Glomerular endothelial cell (primary cell): Measurements from ENCODE around the gene FHAD1. TPM values are rescaled to one million over a fixed set of nuclear protein-coding genes. Genes with fewer than 3 reads are reported as not detected.
"Not testable (repeated sequence)": the region's sequence is repeated elsewhere in the genome, so short reads cannot be mapped to it uniquely, and the experiment has no call there.

ENCODE experiments used
- DNase-seq: peaks from one replicate; pipeline ENCODE4 v3.0.0-alpha.2; 2011; ENCODE audit warnings: low read depth, low spot score; ENCODE audit errors: extremely low read depth
- total RNA-seq: library from RNA; depleted of rRNA; stranded (reverse); fragments of >200 nt; gene quantifications from 2 replicates; pipeline ENCODE4 v1.2.3, GENCODE V29; 2015

FHAD1 gene
- total RNA-seq, 1 donor from 2014 or later = not detected

DNA sequence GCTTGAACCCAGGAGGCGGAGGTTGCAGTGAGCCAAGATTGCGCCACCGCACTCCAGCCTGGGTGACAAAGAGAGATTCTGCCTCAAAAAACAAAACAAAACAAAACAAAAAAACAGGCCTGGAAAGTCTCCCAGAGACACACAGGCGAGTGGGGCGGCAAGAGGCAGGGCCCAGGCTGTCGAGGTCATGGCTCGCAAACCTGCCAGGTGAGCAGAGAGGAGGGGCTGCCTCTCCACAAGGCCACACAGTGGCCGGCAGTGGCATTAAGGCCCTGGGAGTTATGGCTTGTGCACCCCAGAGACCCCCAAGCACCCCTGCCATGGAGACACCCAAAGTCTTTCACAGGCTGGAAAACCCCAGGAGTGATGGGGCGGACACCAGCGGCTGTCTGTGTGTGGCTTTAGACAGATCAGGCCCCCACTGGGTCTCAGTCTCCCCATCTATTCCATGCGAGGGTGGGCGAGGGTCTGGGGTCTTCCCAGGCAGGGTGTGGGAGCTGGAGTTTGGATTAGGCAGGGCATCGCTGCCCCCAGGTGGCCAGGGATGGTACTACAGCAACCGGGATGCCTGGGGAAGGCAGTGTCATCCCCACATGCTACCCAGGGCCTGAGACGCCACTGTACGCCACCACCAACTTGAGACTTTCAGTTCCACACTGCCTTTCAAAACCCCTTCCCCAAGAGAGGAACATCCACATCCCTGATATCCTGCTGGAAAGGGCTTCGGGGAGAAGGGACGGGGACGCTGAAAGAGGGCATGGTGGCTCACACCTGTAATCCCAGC, 184.0 kb downstream of the FHAD1 start:
- DNase-seq = no peak

DNA sequence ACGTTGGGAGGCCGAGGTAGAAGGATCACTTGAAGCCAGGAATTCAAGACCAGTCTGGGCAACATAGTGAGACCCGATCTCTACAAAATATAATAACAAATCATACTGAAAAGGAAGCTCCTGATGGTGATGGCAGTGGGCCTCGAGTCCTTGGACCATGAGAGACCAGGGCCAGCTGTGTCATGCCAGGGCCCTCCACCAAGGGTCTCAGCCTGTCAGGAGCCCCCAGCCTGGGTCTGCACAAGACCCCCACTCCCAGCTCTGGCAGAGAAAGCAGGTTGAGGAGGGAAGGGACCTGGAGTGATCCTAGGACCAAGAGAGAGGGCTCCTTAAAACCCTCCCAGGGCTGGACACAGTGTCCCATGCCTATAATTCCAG, 184.5 kb downstream of the FHAD1 start:
- no peak for DNase-seq

DNA sequence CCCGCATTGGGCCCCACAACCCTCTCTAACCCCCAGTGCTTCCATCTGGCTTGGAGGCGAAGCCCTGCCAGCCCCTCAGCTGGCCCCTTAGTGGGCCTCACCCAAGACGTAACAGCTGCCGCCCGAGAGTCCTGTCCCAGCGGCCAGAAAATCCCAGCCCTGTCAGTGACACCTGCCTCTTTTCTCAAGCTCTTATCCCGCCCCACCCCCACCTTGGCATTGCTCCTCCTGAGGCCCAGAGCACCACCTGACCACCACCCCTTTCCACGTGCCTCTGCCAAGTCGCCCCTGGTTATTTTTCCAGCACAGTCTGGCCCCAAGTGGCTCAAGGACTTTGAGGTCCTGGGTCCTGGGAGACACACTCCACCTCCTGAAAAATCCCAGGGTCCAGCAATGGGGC, 185.3 kb downstream of the FHAD1 start:
- DNase-seq = no peak

DNA sequence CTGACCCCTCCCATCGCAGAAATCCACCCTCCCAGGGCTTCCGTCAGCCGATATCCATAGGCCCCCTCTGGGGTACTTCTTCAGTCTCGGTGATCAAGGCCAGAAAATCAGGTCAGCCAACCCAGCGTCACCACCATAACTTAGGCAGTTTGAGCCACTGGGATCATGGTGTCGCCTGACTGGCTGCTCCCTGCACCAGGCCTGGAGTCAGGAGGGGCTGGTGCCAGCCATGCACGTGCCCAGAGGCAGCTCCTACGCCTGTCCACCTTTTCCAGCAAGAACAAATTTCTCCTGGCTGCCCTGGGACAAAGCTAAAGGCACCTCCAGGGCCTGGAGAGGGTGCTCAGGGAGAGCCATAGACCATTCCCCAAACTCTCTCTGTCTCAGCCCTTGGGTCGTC, 186.4 kb downstream of the FHAD1 start:
- no peak for DNase-seq

DNA sequence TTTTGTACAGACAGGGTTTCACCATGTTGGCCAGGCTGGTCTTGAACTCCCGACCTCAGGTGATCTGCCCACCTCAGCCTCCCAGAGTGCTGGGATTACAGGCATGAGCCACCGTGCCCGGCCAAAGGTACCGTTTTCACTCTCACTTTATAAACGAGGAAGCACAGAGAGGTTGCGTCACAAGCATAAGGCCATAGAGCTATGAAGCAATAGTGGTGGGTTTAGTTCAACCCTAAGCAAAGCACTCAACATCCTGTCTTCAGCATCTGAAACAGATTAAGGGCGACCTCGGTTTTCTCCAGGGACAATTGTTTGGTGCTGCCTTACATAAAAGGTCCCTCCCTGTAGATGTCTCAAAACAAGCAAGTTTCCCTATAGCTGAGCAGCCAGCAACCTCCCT, 187.7 kb downstream of the FHAD1 start:
- not testable (repeated sequence) for DNase-seq

DNA sequence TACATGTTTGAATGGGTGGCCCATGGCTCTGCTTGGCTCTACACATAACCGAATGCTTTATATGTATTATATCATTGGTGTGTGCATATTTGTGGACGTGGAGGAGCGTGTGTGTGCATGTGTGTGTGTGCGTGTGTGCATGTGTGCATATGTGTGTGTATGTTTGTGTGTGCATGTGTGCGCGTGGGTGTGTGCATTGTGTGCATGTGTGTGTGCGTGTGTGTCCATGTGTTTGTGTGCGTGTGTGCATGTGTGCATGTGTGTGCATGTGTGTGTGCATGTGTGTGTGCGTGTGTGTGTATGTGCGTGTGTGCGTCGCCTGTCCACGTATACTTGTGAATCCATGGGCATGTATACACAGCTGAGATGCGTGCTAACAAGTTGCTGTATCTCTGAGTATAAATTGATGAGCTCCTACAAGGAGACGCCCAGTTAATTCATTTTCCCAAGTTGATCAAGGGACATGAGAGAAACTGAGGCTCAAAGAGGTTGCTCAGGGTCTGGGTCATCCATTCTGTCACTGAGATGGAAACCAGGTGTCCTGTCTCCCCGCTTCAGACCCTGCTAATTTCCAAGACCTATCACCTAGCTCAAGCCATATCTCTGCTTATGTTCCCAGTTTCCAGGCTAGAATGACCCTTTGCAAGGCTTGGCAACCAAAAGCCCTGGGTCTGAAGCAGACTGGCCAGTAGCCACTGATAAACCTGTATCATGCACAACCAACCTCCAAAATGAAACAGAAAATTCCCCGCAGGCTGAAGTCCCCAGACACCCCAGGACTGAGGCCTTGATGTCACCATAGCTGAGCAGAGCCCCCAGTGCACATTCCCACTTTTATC, 188.4 kb downstream of the FHAD1 start:
- DNase-seq = no peak

DNA sequence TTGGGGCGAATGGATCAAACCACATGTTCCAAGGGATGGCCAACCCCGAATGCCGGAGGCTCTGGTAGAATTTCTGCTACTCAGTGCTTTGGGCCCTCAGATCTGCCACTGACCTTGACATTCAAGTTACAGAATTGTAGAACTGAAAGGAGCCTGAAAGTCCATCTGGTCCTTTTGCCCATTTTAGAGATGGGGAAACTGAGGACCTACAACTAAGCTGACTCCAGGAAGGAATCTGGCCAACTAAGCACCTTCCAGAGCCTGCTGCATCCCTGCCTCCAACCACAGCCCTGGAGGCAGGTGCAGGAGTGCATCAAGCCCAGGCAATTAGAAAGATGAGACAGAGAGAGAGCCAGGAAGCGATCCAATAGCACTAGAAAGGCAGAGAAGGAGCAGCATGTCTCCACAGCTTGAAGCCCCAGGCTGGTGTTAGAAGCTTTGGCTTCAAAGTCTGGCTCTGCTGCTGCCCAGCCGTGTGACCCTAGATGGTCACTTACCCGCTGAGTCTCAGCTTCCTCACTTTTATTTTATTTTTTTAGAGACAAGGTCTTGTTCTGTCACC, 189.9 kb downstream of the FHAD1 start:
- no peak for DNase-seq

DNA sequence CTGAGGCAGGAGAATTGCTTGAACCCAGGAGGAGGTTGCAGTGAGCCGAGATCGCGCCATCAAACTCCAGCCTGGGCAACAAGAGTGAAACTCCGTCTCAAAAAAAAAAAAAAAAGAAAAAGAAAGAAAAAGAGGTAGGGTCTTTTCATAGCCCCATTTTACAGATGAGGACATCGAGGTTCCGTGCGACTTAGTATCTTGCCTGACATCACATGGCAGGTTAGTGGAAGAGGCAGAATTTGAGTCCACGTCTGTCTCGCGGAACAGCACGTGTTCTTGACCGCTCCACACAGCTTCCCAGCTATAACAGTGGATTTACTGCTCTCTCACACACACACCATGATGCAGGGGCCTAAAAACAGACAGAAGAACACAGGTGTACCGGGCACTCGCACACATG, 192.3 kb downstream of the FHAD1 start:
- no peak for DNase-seq

DNA sequence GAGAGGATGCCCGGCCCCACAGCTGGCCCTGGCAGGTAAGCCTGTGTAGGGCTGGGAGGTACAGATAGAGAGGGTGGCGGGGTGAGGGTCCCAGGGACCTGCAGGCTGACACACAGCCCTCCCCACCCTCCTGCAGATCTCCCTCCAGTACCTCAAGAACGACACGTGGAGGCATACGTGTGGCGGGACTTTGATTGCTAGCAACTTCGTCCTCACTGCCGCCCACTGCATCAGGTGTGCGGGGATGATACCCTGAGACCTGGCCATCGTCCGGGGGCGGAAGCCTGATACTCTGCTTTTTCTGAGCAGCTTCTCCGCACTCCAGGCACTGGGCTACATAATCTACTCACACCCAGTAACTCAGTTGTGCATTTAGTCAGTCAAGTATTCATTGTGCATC, 193.3 kb downstream of the FHAD1 start:
- DNase-seq = no peak

DNA sequence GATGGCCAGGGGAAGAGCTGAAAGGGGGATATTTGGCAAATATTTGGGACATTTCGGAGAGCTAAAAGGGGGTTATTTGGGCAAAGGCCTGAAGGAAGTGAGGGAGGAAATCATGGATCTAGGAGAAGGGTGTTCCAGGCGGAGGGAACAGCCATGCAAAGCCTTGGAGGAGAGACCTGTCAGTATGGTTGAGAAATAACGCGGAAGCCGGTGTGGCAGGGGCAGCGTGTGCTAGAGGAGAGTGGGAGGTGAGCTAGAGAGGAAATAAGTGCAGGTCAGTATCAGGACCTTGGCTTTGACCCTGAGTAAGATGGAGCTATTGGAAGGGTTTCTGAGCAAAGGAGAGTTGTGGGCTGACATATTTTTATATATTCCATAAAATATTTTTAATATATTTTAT, 194.2 kb downstream of the FHAD1 start:
- DNase-seq = no peak

DNA sequence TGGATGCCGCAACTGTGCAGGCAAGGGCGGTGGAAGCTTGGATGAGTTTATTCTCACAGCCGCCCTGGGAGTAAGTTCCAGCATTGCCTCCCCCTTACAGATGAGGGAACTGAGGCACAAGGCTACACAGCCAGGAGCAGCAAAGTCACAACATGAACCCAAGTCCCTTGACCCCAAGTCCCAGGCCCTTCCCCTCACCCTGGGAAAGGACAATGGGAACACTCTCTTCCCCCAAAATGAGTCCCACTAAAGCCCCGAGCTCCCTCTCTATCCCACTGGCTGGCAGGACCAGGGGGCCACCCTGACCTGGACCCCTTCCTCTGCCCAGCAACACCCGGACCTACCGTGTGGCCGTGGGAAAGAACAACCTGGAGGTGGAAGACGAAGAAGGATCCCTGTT, 195.1 kb downstream of the FHAD1 start:
- no peak for DNase-seq

DNA sequence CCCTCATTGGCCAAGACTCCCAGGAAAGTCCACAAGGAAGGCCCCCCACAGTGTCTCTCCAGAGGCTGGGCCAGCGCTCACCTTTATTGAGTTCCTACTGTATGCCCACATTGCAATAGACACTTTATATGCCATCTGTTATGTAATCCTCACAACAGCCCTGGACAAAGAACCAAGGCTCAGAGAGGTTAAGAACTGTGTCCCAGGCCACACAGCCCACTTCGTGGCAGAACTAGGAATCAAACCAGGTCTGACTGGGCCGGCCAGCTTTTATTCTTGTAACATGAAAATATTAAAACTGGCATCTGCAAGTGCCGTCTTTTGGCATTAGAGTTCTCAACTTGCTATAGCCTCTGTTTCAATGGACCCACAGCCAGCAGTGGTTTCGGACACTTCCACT, 195.7 kb downstream of the FHAD1 start:
- no peak for DNase-seq

DNA sequence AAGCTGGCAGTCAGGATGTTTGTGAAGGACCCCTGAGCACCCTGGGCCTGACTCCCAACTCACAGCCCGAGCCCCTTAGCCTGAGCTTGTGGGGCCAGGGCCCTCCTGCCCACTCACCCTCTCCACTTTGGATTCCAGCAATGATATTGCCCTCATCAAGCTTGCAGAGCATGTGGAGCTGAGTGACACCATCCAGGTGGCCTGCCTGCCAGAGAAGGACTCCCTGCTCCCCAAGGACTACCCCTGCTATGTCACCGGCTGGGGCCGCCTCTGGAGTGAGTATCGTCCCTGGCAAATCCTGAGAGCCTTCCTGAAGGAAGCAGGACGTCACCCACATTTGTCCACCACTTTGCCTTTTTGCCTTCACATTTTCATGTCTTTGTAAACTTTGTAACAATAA, 196.3 kb downstream of the FHAD1 start:
- DNase-seq = no peak

DNA sequence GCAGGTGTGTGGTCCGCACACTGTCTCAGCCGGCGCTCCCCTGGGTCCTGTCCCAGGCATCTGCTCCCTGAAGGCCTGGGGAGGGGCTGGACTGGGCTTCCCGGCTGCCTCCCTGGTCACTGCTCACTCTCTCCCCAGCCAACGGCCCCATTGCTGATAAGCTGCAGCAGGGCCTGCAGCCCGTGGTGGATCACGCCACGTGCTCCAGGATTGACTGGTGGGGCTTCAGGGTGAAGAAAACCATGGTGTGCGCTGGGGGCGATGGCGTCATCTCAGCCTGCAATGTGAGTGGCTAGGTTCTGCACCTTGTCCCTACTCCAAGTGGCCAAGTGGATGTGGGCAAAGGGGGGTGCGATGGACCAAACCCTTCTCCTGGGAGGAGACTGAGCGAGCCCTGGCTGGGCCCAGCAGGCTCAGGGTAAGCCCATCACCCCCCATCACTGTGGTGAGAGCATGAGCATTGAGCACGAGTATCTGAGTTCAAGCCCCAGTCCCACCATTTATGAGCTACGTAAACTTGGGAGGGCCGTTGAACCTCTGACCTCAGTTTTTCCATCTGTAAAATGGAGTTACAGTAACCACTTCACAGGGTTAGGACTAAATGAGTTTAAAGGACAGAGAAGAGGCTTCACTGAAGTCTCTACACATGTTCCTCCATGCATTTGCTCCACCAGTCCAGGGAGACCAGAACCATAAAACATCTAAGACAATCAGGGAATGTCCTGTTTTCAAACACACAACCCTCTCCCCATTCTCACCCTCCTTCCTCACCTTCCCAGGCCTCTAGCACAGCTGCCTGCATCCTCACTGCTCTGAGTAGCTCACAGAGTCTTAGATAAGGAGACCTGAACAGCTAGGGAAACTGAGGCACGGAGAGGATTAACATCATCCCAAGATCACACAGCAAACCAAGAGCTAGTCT, 197.7 kb downstream of the FHAD1 start:
- no peak for DNase-seq

DNA sequence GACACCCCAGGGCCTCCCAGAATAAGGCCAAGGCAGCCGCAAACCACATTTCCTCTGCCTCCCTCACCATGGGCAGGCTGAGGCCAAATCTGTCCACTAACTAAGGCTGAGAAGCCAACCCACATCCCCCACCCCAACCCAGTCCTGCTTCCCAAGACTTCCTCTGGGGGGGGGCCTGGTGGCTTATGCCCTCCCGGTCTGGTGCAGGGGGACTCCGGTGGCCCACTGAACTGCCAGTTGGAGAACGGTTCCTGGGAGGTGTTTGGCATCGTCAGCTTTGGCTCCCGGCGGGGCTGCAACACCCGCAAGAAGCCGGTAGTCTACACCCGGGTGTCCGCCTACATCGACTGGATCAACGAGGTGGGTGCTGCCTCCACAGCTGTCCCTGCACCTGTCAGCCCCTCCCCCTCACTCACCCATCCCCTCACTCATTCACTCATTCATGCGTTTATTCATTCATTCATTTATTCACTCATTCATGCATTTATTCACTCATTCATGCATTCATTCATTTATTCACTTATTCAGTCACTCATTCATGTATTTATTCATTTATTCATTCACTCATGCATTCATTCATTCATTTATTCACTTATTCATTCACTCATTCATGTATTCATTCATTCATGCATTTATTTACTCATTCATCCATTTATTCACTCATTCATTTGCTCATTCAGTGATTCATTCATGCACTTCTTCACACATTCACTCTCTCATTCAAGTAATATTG, 198.5 kb downstream of the FHAD1 start:
- DNase-seq = no peak

DNA sequence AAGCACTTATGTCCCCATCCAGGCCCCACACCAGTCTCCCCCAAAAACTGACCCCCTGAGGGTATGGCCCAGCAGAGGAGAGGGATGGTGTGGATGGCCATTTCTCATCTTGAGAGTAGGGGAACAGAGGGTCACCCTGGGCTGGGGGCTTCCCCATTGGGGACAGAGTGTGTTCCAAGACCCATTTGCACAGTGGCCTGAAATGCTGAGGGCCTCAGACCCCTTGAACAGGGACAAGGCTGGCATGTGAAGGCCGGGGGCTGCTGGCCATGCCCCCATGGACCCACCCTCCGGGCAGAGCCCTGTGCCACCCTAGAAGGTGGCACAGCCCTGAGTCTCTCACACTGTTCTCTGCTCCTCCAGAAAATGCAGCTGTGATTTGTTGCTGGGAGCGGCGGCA, 199.2 kb downstream of the FHAD1 start:
- DNase-seq = no peak
